Superior temporal gyrus (tissue), 1 donor: ENCODE measurements around the gene HTT.

Experiments
- DNase-seq: peaks from one replicate; pipeline ENCODE4 v3.0.0-alpha.2; 2016; ENCODE audit errors: extremely low spot score

Gene HTT

GRCh38 chr4:3234171-3235029 is 159.9 kb downstream of the HTT start:
- DNase-seq: no peak

- DNase-seq: no peak
Measured at GRCh38 chr4:3235030-3235345, 160.5 kb downstream of the HTT start.

GRCh38 chr4:3235581-3235980 is 161.1 kb downstream of the HTT start:
- no peak for DNase-seq

GRCh38 chr4:3236326-3236878 is 161.9 kb downstream of the HTT start:
- no peak for DNase-seq

GRCh38 chr4:3237266-3237665 is 162.8 kb downstream of the HTT start:
- DNase-seq: no peak

GRCh38 chr4:3237712-3238560 is 163.5 kb downstream of the HTT start:
- DNase-seq: no peak

- DNase-seq: no peak
Measured at GRCh38 chr4:3238721-3239120, 164.2 kb downstream of the HTT start.

GRCh38 chr4:3239303-3239702 is 164.8 kb downstream of the HTT start:
- DNase-seq: no peak

- DNase-seq: no peak
Measured at GRCh38 chr4:3239998-3240920, 165.8 kb downstream of the HTT start.

GRCh38 chr4:3240936-3241522 is 166.5 kb downstream of the HTT start:
- DNase-seq: no peak

- DNase-seq: no peak
Measured at GRCh38 chr4:3241898-3242524, 167.5 kb downstream of the HTT start.

- DNase-seq: no peak
Measured at GRCh38 chr4:3243136-3243780, 168.8 kb downstream of the HTT start.

GRCh38 chr4:3244002-3244401 is 169.5 kb downstream of the HTT start:
- no peak for DNase-seq

- no peak for DNase-seq
Measured at GRCh38 chr4:3244747-3245146, 170.3 kb downstream of the HTT start.

GRCh38 chr4:3245676-3246075 is 171.2 kb downstream of the HTT start:
- DNase-seq: no peak

GRCh38 chr4:3246458-3247398 is 172.2 kb downstream of the HTT start:
- no peak for DNase-seq

- no peak for DNase-seq
Measured at GRCh38 chr4:3247399-3248177, 173.1 kb downstream of the HTT start.

GRCh38 chr4:3248178-3248480 is 173.6 kb downstream of the HTT start:
- no peak for DNase-seq
